CD14-positive monocyte (primary cell): ENCODE data around the gene DNAJB5. TPM values are rescaled to one million over a fixed set of nuclear protein-coding genes. Genes with fewer than 3 reads are reported as not detected.

Experiments used
- DNase-seq, 3 donors: peaks; one replicate each; pipeline ENCODE4 v3.0.0-alpha.2; 2011 to 2022
- H2AFZ ChIP-seq: 2 replicates; pipeline ENCODE4 v1.6.0; 2012; ENCODE audit warnings: mild to moderate bottlenecking, low read depth, low read length, inconsistent platforms; ENCODE audit not compliant: insufficient read depth, poor library complexity, severe bottlenecking
- H3K27ac ChIP-seq, 2 donors: 1 replicate in 1 of 2; 2 replicates in 1 of 2; pipeline ENCODE4 v1.5.1; 2012 to 2013; ENCODE audit warnings: low read length in 2 of 2, control low read depth in 1 of 2, inconsistent platforms in 1 of 2, low read depth in 1 of 2, mild to moderate bottlenecking in 1 of 2
- H3K27me3 ChIP-seq, 2 donors: one replicate each; pipeline versions ENCODE4 v1.6.0 to v1.6.1; 2011 to 2013; ENCODE audit warnings: low read length in 2 of 2; ENCODE audit not compliant: control insufficient read depth in 2 of 2, insufficient read depth in 2 of 2
- H3K36me3 ChIP-seq, 2 donors: replicated peaks in 1 of 2; 1 replicate in 1 of 2; 2 replicates in 1 of 2; pipeline versions ENCODE4 v1.5.1 to v1.6.1; 2012 to 2013; ENCODE audit warnings: low read length in 2 of 2, control low read depth in 1 of 2, inconsistent platforms in 1 of 2, mild to moderate bottlenecking in 1 of 2; ENCODE audit not compliant: insufficient read depth in 2 of 2, control insufficient read depth in 1 of 2
- H3K4me1 ChIP-seq, 2 donors: 1 replicate in 1 of 2; 2 replicates in 1 of 2; pipeline versions ENCODE4 v1.5.1 to v1.6.1; 2012 to 2013; ENCODE audit warnings: low read length in 2 of 2, control low read depth in 1 of 2, inconsistent platforms in 1 of 2, mild to moderate bottlenecking in 1 of 2, moderate library complexity in 1 of 2; ENCODE audit not compliant: insufficient read depth in 2 of 2, control insufficient read depth in 1 of 2
- H3K4me2 ChIP-seq: replicated peaks from 2 replicates; pipeline ENCODE3; 2012; ENCODE audit warnings: low read length, moderate library complexity, mild to moderate bottlenecking; ENCODE audit not compliant: poor library complexity, severe bottlenecking; ENCODE audit errors: extremely low read depth
- H3K4me3 ChIP-seq, 3 experiments: fragments of 200-600 bp in 1 of 3; sonication (generic) in 1 of 3; replicated peaks in 1 of 3; 1 replicate in 2 of 3; 2 replicates in 1 of 3; pipeline ENCODE4 v1.5.1; 2011 to 2013; ENCODE audit warnings: low read length in 3 of 3, mild to moderate bottlenecking in 3 of 3, control low read depth in 2 of 3, low read depth in 2 of 3, inconsistent platforms in 1 of 3, moderate library complexity in 1 of 3
- H3K79me2 ChIP-seq: 2 replicates; pipeline ENCODE4 v1.6.0; 2012; ENCODE audit warnings: mild to moderate bottlenecking, control low read depth, inconsistent platforms, low read length, moderate library complexity; ENCODE audit not compliant: insufficient read depth
- H3K9ac ChIP-seq: 2 replicates; pipeline ENCODE4 v1.6.0; 2017; ENCODE audit warnings: low read length, mild to moderate bottlenecking; ENCODE audit not compliant: insufficient read depth, poor library complexity, severe bottlenecking
- H3K9me3 ChIP-seq, 2 donors: replicated peaks in 1 of 2; 1 replicate in 1 of 2; 2 replicates in 1 of 2; pipeline versions ENCODE4 v1.5.1 to v1.6.1; 2012 to 2013; ENCODE audit warnings: low read length in 2 of 2, control low read depth in 1 of 2; ENCODE audit not compliant: control insufficient read depth in 1 of 2, insufficient read depth in 1 of 2
- H4K20me1 ChIP-seq: 2 replicates; pipeline ENCODE4 v1.6.0; 2012; ENCODE audit warnings: mild to moderate bottlenecking, low read length, control low read depth, moderate library complexity; ENCODE audit not compliant: insufficient read depth
- H3K27ac Mint-ChIP-seq, 7 donors: one replicate each; pipeline ENCODE4 v1.8.0; 2020; ENCODE audit warnings: mild to moderate bottlenecking in 7 of 7, mixed read lengths in 7 of 7, moderate library complexity in 6 of 7, inconsistent platforms in 2 of 7
- H3K27me3 Mint-ChIP-seq, 3 donors: one replicate each; pipeline ENCODE4 v1.8.0; 2021 to 2022; ENCODE audit warnings: low read depth in 3 of 3, mild to moderate bottlenecking in 3 of 3, mixed read lengths in 3 of 3, moderate library complexity in 3 of 3, inconsistent platforms in 1 of 3
- H3K36me3 Mint-ChIP-seq, 2 donors: one replicate each; pipeline ENCODE4 v1.8.0; 2020; ENCODE audit warnings: mixed read lengths in 2 of 2, inconsistent platforms in 1 of 2, mild to moderate bottlenecking in 1 of 2
- H3K4me1 Mint-ChIP-seq: one replicate; pipeline ENCODE4 v1.8.0; 2020; ENCODE audit warnings: mild to moderate bottlenecking, mixed read lengths
- H3K4me3 Mint-ChIP-seq, 2 donors: one replicate each; pipeline ENCODE4 v1.8.0; 2020; ENCODE audit warnings: mild to moderate bottlenecking in 2 of 2, mixed read lengths in 2 of 2, moderate library complexity in 1 of 2
- H3K9me3 Mint-ChIP-seq, 7 donors: one replicate each; pipeline ENCODE4 v1.8.0; 2020 to 2022; ENCODE audit warnings: mixed read lengths in 7 of 7, mild to moderate bottlenecking in 6 of 7, moderate library complexity in 6 of 7, inconsistent platforms in 2 of 7
- CTCF ChIP-seq: fragments of 200-600 bp; IDR thresholded peaks from one replicate; pipeline ENCODE4 v1.8.0; 2022; ENCODE audit warnings: antibody characterized with exemption, mild to moderate bottlenecking
- WGBS: methylation state at CpG from one replicate; pipeline ENCODE4 v1.1.5; 2013; ENCODE audit warnings: missing lambda C conversion rate; ENCODE audit not compliant: insufficient coverage; 5-methylcytosine and 5-hydroxymethylcytosine counted together
- intact Hi-C, 2 donors: fragments of 100-400 bp; cut with micrococcal nuclease; formaldehyde crosslinking; loops; one replicate each; pipeline versions ENCODE4 v1.15.0 to v1.15.1; 2023
- polyA plus RNA-seq, 3 donors: library from polyadenylated mRNA; depleted of rRNA in 1 of 3; unstranded in 2 of 3; stranded (reverse) in 1 of 3; fragments of 300-500 nt in 2 of 3; fragments of >200 nt in 1 of 3; fragmentation: Illumina TruSeq in 2 of 3; gene quantifications; 1 replicate in 2 of 3; 2 replicates in 1 of 3; pipeline ENCODE4 v1.2.3, GENCODE V29; 2012 to 2021

Gene DNAJB5
- polyA plus RNA-seq, 3 donors: 0.66 to 1.9 (median 0.84) TPM

- Histone ChIP-seq H3K4me1 (peaks cover 5 to 6% of the 10 kb centered on the region in 2 donors), H3K4me2 (no peak overlapping the region), H3K9ac (no peak overlapping the region), H3K27me3 (no peaks in the 10 kb centered on the region), H4K20me1 (no peaks in the 10 kb centered on the region), H3K4me3 (no peak overlapping the region), H3K27ac (no peak overlapping the region), H3K9me3 (no peaks in the 10 kb centered on the region), H3K79me2 (no peaks in the 10 kb centered on the region), H3K36me3 (no peaks in the 10 kb centered on the region), H2AFZ (no peak overlapping the region)
- H3K36me3 Mint-ChIP-seq: peaks cover 0 to 6% of the 10 kb centered on the region in 2 donors
- no peak for TF ChIP-seq CTCF
- 97% methylated on average over 2 of the region's 2 CpGs for WGBS
- intact Hi-C loops: no loop called here
- DNase-seq: no peak
- H3K4me3 Mint-ChIP-seq: no peak overlapping the region
- H3K27ac Mint-ChIP-seq: peak overlapping the region in 2 of 7 donors; percentile 16 to 45
- peaks cover 0 to 6% (median 1%) of the 10 kb centered on the region in 7 donors for H3K9me3 Mint-ChIP-seq
- peaks cover 0 to 9% (median 2%) of the 10 kb centered on the region in 3 donors for H3K27me3 Mint-ChIP-seq
- H3K4me1 Mint-ChIP-seq: peaks cover 17% of the 10 kb centered on the region
Measured at GRCh38 chr9:35033101-35033500, 43.6 kb downstream of the DNAJB5 start.

- H3K27me3 Mint-ChIP-seq: peaks cover 0 to 9% (median 2%) of the 10 kb centered on the region in 3 donors
- intact Hi-C loops: no loop called here
- H3K4me1 ChIP-seq: peaks cover 5 to 6% of the 10 kb centered on the region in 2 donors
- no peaks in the 10 kb centered on the region for H3K27me3 ChIP-seq
- H3K9ac ChIP-seq: no peak overlapping the region
- peaks cover 0 to 6% of the 10 kb centered on the region in 2 donors for H3K36me3 Mint-ChIP-seq
- H3K27ac ChIP-seq: no peak overlapping the region
- H3K36me3 ChIP-seq: no peaks in the 10 kb centered on the region
- peaks cover 0 to 3% (median 1%) of the 10 kb centered on the region in 7 donors for H3K9me3 Mint-ChIP-seq
- no peak for DNase-seq
- peak overlapping the region; percentile 40 to 70 for H3K4me3 Mint-ChIP-seq
- H3K79me2 ChIP-seq: no peaks in the 10 kb centered on the region
- H4K20me1 ChIP-seq: no peaks in the 10 kb centered on the region
- no peaks in the 10 kb centered on the region for H3K9me3 ChIP-seq
- WGBS: 66% methylated on average over 45 of the region's 48 CpGs
- peak overlapping the region in 1 of 3 experiments; percentile 10 for H3K4me3 ChIP-seq
- peak overlapping the region; percentile 45 for H3K4me2 ChIP-seq
- H2AFZ ChIP-seq: peak overlapping the region; percentile 29
- peak overlapping the region in 2 of 7 donors; percentile 53 to 64 for H3K27ac Mint-ChIP-seq
- TF ChIP-seq CTCF: no peak
- H3K4me1 Mint-ChIP-seq: peaks cover 16% of the 10 kb centered on the region
Measured at GRCh38 chr9:35035851-35036701, 46.5 kb downstream of the DNAJB5 start.
